Fibroblast of mammary gland (primary cell): ENCODE results near the gene FUS.
"Not testable (repeated sequence)": the region's sequence is repeated elsewhere in the genome, so short reads cannot be mapped to it uniquely, and the experiment has no call there.

ENCODE experiments used
- DNase-seq: peaks from one replicate; pipeline ENCODE4 v3.0.0-alpha.2; 2010; ENCODE audit warnings: low read depth
- H3K4me3 ChIP-seq: 2 replicates; pipeline ENCODE4 v1.5.1; 2011; ENCODE audit warnings: low read depth, mild to moderate bottlenecking, low read length, moderate library complexity; ENCODE audit not compliant: control insufficient read depth
- CTCF ChIP-seq: conservative IDR thresholded peaks from 2 replicates; pipeline ENCODE4 v1.5.1; 2011; ENCODE audit warnings: low read depth, low read length, inconsistent platforms; ENCODE audit not compliant: control insufficient read depth, insufficient read depth

Gene FUS

GRCh38 chr16:31157136-31157535 lies 22.8 kb upstream of the FUS start:
- no peak for TF ChIP-seq CTCF
- H3K4me3 ChIP-seq = no peak overlapping the region
- no peak for DNase-seq

GRCh38 chr16:31167315-31167714 lies 12.6 kb upstream of the FUS start:
- no peak overlapping the region for H3K4me3 ChIP-seq
- no peak for TF ChIP-seq CTCF
- no peak for DNase-seq

- DNase-seq = no peak
- no peak overlapping the region for H3K4me3 ChIP-seq
- no peak for TF ChIP-seq CTCF
These were observed 11.1 kb upstream of the FUS start for GRCh38 chr16:31168848-31169247.

GRCh38 chr16:31170048-31170447 lies 9.9 kb upstream of the FUS start:
- not testable (repeated sequence) for DNase-seq, H3K4me3 ChIP-seq

GRCh38 chr16:31177136-31177535 lies 2.8 kb upstream of the FUS start:
- no peak overlapping the region for H3K4me3 ChIP-seq
- DNase-seq = peak; percentile 66
- TF ChIP-seq CTCF = no peak

GRCh38 chr16:31179219-31179746 lies 656 bp upstream of the FUS start:
- DNase-seq = no peak
- H3K4me3 ChIP-seq = peak overlapping the region; percentile 96

More at GRCh38 chr16:31179219-31179746, 656 bp upstream of the FUS start:
- no peak for TF ChIP-seq CTCF
